DMS153 (cell line): ENCODE measurements around the gene CEP85.

Experiments
- DNase-seq: peaks from one replicate; lab custom pipeline; 2025; lab: John Stamatoyannopoulos, UW

The CEP85 gene, protein sequence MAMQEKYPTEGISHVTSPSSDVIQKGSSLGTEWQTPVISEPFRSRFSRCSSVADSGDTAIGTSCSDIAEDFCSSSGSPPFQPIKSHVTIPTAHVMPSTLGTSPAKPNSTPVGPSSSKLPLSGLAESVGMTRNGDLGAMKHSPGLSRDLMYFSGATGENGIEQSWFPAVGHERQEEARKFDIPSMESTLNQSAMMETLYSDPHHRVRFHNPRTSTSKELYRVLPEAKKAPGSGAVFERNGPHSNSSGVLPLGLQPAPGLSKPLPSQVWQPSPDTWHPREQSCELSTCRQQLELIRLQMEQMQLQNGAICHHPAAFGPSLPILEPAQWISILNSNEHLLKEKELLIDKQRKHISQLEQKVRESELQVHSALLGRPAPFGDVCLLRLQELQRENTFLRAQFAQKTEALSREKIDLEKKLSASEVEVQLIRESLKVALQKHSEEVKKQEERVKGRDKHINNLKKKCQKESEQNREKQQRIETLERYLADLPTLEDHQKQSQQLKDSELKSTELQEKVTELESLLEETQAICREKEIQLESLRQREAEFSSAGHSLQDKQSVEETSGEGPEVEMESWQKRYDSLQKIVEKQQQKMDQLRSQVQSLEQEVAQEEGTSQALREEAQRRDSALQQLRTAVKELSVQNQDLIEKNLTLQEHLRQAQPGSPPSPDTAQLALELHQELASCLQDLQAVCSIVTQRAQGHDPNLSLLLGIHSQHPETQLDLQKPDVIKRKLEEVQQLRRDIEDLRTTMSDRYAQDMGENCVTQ

DNA sequence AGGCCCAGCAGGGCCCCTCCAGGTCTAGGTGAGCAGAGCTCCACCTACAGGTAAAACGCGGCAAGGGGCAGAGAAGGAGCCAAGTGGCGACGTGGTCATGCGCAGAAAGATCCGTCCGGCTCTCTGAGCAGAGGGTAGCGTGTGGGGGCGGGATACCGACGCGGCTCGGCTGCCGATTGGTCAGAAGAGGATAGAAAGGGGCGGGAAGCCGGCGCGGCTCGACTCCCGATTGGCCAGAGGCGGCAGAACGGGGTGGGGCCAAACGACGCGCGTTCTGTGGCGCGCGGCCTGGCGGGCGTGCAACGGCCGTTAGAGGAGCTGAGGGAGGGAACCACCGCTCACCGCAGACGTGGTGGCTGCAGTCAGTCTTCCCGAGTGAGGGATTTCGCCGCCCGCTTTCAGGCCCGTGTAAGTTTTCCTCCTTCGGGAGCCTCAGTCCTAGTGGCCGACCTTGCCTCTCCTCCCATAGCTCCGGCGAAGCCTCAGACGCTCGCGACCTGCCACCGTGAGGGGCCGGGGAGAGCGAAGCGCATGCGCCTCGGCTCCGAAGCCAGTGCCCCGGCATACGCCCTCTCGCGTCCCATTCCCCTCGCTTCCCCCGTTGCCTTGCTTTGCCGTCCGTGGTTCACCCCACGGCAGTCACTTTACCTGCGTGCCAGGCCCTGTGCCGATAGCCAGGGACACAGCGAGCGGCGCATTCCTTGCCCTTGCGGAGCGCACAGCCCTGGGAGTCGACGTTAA is at the start of gene CEP85:
Gene CEP85, plus strand, starts transcription at position 298 of the 741 bp plus-strand sequence. CDS start 5,584 bp downstream, outside the sequence.
- DNase-seq = peak; percentile 98

DNA sequence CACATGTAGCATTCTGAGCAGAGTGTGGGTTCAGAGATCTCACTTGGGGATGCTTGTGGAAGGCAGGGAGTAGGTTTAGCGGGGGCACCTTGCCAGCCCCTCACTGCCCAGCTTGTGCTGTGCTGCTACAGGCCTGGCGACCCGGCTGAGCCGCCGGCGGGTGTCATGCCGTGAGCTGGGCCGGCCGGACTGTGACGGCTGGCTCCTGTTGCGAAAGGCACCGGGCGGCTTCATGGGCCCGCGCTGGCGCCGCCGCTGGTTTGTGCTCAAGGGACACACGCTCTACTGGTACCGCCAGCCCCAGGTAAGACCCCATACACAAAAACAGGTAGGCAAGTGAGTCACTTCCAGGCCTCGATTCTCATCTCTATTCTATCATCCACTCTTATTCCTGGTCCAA is 49.1 kb upstream of the CEP85 start:
- no peak for DNase-seq

DNA sequence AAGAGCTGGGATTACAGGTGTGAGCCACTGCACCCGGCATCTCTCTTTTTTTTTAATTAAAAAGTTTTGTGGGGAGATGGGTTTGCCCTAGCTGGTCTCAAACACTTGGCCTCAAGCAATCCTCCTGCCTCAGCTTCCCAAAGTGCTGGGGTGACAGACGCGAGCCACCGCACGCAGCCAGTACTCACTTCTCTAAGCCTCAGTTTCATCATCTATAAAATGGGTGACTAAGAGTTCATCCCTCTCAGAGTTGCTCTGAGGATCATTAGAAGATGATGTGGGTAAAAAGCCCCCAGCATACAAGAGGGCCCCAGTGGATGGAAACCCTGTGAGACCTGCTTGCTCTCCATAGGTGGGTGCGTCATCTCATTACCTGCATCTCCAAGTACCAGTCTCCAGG is 46.1 kb upstream of the CEP85 start:
- no peak for DNase-seq

DNA sequence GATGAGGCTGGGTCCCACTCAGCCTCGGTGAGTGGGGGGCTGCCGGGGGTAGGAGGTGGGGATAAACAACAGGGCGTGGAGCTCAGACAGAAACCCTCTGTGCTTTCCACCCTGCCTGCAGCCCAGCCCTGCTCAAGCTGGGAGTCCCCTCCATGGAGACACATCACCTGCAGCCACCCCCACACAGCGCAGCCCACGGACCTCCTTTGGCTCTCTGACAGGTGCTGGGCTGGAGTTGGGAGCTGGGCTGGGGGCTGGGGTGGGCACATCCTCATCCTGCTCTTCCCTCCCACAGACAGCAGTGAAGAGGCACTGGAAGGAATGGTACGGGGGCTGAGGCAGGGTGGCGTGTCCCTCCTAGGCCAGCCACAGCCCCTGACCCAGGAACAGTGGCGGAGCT is 45.5 kb upstream of the CEP85 start:
- DNase-seq = no peak

DNA sequence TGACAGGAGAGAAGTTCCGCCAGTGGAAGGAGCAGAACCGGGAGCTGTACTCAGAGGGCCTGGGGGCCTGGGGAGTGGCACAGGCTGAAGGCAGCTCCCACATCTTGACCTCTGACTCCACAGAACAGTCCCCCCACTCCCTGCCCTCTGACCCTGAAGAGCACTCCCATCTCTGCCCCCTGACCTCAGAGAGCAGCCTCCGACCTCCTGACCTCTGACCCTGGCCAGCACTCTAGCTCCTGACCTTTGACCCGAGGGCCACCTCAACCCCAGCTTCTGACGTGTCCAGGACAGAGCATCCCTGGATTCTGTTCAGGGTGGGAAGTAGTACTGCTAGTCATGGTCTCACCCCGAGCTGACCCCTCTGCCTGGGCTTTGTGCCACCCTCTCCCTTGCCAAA is 44.7 kb upstream of the CEP85 start:
- DNase-seq = no peak

DNA sequence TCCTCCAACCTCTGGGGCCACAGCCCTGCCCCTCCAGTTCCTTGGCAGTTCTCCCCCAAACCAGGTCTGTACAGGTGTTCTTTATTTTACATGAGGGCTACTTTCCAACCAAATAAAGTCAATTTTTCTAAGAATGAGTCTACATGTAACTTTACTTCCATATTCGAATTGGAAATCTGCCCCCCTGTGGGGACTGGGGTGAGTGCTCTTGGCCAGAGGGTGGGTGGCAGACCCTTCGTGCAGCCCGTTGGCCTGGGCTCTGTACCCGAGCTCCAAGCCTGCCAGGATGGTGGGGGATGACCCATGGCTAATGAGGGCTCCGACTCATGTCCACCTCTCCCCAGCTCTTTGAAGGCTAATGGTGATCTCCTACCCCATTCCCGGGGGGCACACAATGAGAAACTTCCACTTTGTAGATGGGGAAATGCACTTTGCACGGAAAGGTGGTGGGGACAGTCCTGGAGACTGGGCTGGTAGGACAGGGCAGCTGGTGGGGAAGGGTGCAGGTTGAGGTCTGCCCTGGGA is 44.2 kb upstream of the CEP85 start:
- no peak for DNase-seq

DNA sequence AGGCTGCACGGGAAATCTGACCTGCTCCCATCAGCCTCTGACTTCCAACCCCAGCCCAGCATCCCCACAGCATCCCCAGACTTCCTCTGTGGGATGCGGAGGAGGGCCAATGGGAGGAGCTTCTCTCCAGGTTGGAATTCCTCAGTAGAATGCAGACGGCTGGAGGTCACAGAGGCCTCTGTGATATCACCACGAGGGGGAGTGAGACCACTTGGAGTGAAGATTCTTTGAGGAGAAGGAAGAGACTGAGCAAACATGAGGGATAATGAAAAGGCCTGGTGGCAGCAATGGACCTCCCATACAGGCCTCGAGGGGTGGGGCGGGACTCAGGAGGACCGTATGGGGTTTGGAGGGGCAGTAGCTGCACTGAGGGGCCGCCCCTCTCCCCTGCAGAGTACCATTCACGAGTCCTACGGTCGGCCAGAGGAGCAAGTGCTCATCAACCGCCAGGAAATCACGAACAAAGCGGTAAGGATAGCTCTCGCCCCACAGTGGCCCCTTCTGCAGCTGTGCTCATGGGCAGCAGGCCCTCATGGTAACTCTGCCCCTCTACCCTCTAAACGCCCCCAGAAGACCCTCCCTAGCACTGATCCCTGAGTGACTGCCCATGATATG is 43.5 kb upstream of the CEP85 start, which contains the start of gene CATSPER4:
Gene CATSPER4, plus strand, starts transcription at position 230 of the 615 bp plus-strand sequence. Its CDS starts 26 bp downstream, at position 256.
- DNase-seq = peak; percentile 16

DNA sequence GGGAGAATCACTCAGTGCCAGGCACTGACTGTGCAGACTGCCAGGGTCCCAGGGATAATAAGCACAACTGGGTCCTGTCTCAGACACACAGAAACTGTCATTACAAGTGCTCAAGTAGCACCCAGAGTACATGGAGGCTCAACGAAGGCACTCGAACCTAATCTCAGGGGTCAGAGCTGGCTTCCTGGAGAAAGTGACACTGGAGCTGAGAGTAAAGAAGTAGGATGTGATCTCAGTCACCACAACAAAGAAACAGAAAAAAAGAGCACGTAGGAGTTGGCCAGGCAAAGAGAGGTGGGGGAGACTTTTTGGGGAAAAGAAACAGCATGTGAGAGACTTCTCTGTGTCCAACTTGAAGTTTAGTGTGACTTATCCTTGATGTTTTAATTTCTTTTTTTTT is 42.3 kb upstream of the CEP85 start:
- DNase-seq = no peak

DNA sequence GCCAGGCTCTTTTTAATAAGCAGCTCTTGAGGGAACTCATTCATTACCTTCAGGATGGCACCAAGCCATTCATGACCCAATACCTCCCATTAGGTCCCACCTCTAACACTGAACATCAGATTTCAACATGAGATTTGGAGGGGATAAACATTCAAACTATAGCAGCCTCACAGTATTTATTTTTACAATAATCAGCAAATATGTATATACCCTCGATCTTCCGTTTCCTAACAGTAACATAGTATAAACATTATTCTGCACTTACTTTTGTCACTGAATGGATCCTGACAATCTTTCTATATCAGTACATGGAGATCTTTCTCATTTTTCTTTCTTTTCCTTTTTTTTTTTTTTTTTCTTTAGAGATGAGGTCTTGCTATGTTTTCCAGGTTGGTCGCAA is 38.2 kb upstream of the CEP85 start:
- no peak for DNase-seq

DNA sequence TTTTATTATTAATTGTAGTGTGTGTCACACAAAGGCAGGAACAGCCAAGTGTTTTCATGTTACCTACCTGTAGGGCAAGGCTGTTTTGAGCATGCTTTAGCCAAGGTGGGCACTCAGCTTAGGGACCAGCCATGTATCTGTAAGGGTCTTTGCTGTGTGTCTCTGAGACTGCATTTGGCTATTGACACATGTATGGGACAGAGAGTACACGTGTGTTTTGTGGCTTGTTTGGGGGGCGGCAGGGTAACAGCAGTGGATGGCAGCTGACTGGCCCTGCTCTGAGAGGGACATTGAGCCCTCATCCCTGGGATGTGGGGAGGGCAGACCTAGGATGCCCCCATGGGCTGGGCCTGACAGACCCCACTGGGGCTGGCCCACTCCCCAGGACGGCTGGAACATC is 36.7 kb upstream of the CEP85 start:
- no peak for DNase-seq

DNA sequence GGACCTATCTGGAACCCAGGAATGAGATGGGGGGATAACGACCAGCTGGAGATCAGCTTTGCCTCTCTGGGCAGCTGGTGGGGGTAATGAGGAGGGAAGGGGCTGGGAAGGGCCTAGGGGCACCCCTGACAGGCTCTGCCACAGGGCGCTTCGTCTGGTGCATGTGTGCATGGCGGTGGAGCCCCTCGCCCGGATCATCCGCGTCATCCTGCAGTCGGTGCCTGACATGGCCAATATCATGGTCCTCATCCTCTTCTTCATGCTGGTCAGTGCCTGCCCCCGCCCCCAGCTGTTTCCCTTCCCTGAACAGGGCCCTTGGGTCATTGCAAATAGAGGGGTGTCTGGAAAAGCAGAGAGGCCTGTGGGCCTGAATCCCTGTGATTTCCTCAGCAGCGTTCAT is 36.2 kb upstream of the CEP85 start:
- DNase-seq = no peak

DNA sequence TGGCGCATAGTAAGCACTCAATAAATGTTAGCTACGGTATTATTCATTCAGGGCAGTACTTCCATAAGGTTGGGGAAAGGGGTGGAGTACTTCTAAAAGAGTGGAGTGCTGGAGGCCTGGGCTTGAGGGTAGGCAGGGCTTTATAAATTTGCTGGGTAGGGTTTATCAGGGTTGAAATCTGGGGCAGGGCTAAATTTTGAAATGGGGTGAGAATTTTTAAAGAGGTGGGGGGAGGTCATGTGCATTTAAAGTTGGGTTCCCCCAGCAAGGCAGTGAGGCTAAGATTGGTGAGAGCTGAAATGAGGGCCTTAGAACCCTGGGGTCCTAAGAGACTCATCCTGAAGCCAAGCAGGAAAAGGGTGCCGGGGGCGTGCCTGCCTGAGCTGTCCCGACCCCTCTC is 33.6 kb upstream of the CEP85 start:
- DNase-seq = no peak

DNA sequence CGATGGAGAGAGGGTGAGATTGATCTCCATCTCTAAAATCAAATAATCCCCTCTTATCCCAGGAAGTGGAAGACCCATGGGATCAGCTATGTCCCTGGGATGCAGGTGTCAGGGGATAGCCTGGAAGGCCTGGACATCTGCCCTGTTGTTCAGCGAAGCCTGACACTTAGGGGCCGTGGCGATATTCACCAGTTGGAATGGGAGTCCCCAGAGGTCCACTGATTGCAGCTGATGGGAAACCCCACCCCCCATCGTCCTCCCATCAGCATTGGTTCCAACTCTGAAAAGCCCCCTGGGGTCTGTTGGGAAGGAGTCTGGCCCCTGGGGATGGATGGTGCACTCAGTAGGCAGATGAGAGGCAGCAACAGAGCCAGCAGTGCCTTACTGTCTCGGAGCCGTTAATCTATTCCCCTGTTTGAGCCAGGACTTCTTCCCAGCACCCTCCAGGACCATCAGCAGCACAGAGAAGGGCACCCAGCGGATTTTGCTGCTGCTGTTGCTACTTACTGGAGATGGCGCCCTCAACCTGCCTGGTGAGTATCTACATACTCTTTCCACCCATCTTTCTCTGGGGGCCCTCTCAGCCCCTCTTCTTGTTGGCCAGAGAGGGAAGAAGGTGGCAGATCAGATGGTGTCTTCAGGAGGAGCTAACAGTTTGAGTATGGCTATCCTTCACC is 30.2 kb upstream of the CEP85 start:
- no peak for DNase-seq

DNA sequence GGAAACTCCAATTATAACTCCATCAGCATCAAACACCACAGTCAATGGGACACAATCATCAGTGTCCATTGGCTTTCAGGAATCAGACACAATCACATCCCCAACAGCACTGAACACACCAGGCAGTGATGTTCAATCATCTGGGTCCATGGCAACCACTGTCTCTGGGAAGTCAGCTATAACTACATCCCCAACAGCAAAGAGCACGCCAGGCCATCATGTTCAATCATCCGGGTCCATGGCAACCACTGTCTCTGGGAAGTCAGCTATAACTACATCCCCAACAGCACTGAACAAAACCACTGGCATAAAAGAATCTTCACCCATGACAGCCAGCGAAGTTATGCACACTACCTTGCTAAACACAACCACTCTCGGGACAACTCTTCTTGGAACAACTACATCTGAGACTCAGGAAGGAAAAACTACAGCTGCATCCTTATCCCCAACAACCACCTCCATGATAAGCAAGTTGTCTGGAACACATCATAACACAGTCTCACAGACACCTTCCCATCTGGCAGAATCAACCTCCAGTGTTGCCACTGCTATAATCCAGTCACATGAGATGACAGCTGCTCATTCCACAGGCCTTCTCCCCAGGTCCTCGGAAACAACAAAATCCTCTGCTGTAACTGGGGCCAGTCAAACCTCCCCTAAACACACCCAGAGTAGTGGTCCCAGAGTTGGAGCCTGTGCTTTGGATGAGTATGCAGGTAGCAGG is 23.7 kb upstream of the CEP85 start:
- DNase-seq = no peak

DNA sequence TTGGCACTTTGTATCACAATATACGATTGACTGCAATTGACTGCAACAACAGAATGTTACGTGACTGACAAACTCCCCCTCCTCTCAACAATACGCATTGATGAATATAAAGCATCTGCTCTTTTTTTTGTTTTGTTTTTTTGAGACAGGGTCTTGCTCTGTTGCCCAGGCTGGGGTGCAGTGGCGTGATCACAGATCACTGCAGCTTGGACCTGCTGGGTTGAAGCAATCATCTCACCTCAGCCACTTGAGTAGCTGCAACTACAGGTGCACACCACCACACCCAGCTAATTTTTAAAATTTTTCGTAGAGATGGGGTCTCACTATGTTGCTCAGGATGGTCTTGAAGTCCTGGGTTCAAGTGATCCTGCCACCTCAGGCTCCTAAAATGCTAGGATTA is 21.3 kb upstream of the CEP85 start:
- DNase-seq = no peak

DNA sequence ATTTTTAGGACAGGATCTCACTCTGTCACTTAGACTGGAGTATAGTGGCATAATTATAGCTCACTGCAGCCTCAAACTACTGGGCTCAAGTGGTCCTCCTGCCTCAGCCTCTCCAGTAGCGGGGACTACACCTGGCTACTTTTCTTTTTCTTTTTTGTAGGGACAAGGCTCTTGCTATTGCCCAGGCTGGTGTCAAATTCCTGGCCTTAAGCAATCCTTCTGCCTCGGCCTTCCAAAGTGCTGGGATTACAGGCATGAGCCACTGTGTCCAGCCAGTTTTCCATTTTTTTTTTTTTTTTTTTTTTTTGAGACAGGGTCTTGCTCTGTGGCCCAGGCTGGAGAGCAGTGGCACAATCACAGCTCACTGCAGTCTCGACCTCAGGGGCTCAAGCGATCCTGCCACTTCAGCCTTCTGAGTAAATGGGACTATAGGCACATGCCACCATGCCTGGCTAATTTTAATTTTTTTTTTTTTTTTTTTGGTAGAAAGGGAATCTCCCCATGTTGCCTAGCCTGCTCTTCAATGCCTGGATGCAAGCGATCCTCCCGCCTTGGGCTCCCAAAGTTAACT is 20.6 kb upstream of the CEP85 start:
- DNase-seq = no peak

DNA sequence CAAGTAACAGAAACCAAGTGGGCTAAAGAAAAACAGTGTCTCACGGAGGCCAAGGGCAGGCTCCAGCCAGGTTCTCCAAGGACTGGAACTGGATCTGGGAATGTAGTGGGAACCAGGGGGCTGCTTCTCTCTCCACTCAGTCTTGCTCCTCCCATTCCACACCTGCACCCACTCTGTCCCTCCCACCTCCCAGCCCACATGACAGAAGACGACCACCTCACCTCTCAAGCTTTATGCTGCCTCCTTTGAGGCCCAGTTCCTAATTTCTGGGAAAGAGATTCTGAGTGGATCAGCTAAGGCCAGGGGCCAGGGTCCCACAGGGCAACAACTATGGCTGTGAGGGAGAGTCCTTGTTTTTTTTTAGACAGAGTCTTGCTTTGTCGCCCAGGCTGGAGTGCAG is 18.8 kb upstream of the CEP85 start:
- no peak for DNase-seq

DNA sequence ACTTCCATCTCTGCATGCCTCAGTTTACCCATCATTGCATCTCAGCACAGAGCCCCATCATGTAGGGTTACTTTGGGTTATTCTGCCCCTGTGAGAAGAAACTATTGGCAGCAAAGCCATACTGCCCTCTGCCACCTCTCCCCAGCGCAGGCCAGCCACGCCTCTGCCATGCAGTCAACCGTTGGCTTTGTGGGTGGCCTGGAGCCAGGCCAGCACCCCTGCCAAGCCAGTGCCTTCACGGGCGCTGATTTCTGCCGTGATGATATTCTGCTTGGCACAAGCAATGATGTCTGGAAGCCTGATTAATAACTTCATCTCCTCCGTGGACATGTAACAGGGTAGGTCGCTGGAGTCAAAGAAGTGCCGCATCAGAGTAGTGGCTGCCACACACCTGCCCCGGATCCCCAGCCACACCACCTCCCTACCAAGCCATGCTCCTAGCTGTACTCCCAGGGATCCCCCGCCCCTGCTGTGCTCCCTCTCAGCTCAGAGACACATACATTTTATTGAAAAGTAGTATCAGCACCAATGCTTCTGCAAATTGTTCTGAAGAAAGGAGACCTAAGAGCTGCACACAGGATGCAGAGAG is 15.0 kb upstream of the CEP85 start:
- no peak for DNase-seq

DNA sequence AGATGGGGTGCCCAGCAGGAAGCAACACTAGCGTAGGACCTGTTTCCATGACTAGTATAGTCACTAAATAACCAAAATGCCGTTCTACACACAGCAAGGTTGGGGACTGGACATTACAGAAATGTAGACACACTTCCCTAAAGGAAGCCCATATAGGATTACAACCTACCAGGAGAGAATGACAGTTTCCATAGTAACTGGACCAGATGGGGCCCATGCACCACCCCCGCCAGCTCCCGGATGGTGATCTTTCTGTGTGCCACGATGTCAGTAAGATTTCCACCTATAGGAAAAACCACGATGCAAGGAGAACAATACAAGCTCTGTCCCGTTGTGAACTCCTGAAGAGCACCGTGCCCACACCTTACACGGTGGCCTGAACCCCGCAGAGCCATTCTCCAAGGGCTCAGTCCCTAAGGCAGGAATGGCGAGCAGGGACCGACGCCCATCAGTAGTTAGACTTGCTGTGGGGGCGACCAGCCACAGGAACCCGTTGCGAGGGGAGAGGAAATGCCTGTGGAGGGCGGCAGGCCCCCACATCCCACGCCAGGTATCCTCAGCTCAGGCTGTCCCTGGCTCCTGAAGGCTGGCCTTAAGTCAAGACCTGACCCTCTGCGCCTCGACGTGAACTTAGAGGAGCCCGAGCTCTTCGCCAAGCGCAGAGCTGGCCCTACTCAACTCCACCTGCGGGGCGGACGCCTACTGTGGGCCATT is 13.6 kb upstream of the CEP85 start:
- no peak for DNase-seq
